NOMO-1 treated with DMSO at 0.1 percent for 48 hours (cell line): ENCODE results near the gene SUV39H1.
A peak's percentile ranks its signal among the peaks of the same experiment; 100 is the strongest.

ENCODE experiments used
- DNase-seq: peaks from one replicate; lab custom pipeline; 2025; ENCODE audit not compliant: unreplicated experiment; lab: John Stamatoyannopoulos, UW

Gene SUV39H1

GRCh38 chrX:48711929-48712505 lies 15.5 kb downstream of the SUV39H1 start:
- DNase-seq, result no peak

- no peak for DNase-seq
Measured at GRCh38 chrX:48713847-48714246, 17.3 kb downstream of the SUV39H1 start.

GRCh38 chrX:48714573-48714972 lies 18.0 kb downstream of the SUV39H1 start:
- DNase-seq, result no peak

- no peak for DNase-seq
Measured at GRCh38 chrX:48715072-48715471, 18.5 kb downstream of the SUV39H1 start.

- DNase-seq, result no peak
Measured at GRCh38 chrX:48715876-48716502, 19.5 kb downstream of the SUV39H1 start.

- DNase-seq, result no peak
Measured at GRCh38 chrX:48719958-48720357, 23.4 kb downstream of the SUV39H1 start.

GRCh38 chrX:48720577-48721250 lies 24.2 kb downstream of the SUV39H1 start:
- no peak for DNase-seq

GRCh38 chrX:48721916-48722315 lies 25.4 kb downstream of the SUV39H1 start:
- no peak for DNase-seq

- DNase-seq, result no peak
Measured at GRCh38 chrX:48726596-48726995, 30.1 kb downstream of the SUV39H1 start.

GRCh38 chrX:48728653-48729052 lies 32.1 kb downstream of the SUV39H1 start:
- no peak for DNase-seq

- no peak for DNase-seq
Measured at GRCh38 chrX:48736303-48736702, 39.8 kb downstream of the SUV39H1 start.

GRCh38 chrX:48736878-48737212 lies 40.3 kb downstream of the SUV39H1 start:
- no peak for DNase-seq

- peak; percentile 94 for DNase-seq
Measured at GRCh38 chrX:48737213-48737938, 40.8 kb downstream of the SUV39H1 start.

- no peak for DNase-seq
Measured at GRCh38 chrX:48737940-48738339, 41.4 kb downstream of the SUV39H1 start.

- DNase-seq, result no peak
Measured at GRCh38 chrX:48741834-48742233, 45.3 kb downstream of the SUV39H1 start.

GRCh38 chrX:48745222-48745621 lies 48.7 kb downstream of the SUV39H1 start:
- DNase-seq, result no peak

GRCh38 chrX:48747415-48748016 lies 51.0 kb downstream of the SUV39H1 start:
- no peak for DNase-seq

- DNase-seq, result no peak
Measured at GRCh38 chrX:48749182-48749581, 52.6 kb downstream of the SUV39H1 start.

- DNase-seq, result no peak
Measured at GRCh38 chrX:48751343-48751742, 54.8 kb downstream of the SUV39H1 start.

GRCh38 chrX:48752498-48752897 lies 56.0 kb downstream of the SUV39H1 start:
- no peak for DNase-seq

- no peak for DNase-seq
Measured at GRCh38 chrX:48753708-48754228, 57.2 kb downstream of the SUV39H1 start.
